C4-2B (cell line): Measurements from ENCODE around the gene RASGEF1C.

Experiments used
- H3K27ac ChIP-seq: fragments of 450-650 bp; 2 replicates; pipeline ENCODE4 v1.5.1; 2017
- CTCF ChIP-seq: fragments of 450-650 bp; conservative IDR thresholded peaks from 2 replicates; pipeline ENCODE4 v1.5.1; 2017; ENCODE audit warnings: mild to moderate bottlenecking
- ZFX ChIP-seq: fragments of 450-650 bp; IDR thresholded peaks from 2 replicates; pipeline ENCODE4 v1.6.1; 2017

The RASGEF1C gene

GRCh38 chr5:180133971-180134508, 75.0 kb downstream of the RASGEF1C start:
- no peak for TF ChIP-seq CTCF
- no peak for TF ChIP-seq ZFX
- H3K27ac ChIP-seq, result no peak overlapping the region

- TF ChIP-seq CTCF, result no peak
- no peak for TF ChIP-seq ZFX
- no peak overlapping the region for H3K27ac ChIP-seq
Measured at GRCh38 chr5:180133551-180133950, 75.5 kb downstream of the RASGEF1C start.

- TF ChIP-seq CTCF (no peak), ZFX (no peak)
Measured at GRCh38 chr5:180133060-180133459, 76.0 kb downstream of the RASGEF1C start.

GRCh38 chr5:180130876-180131740, 77.9 kb downstream of the RASGEF1C start:
- H3K27ac ChIP-seq, result no peak overlapping the region
- TF ChIP-seq CTCF (no peak), ZFX (no peak)

More at GRCh38 chr5:180133060-180133459, 76.0 kb downstream of the RASGEF1C start:
- H3K27ac ChIP-seq, result no peak overlapping the region

- TF ChIP-seq CTCF, result no peak
- no peak for TF ChIP-seq ZFX
- H3K27ac ChIP-seq, result no peak overlapping the region
Measured at GRCh38 chr5:180130291-180130869, 78.6 kb downstream of the RASGEF1C start.

GRCh38 chr5:180129291-180130190, 79.5 kb downstream of the RASGEF1C start:
- H3K27ac ChIP-seq, result no peak overlapping the region
- TF ChIP-seq CTCF (no peak), ZFX (no peak)
